Stimulated activated CD4-positive, alpha-beta T cell treated with anti-CD3 and anti-CD28 coated beads, Interleukin-2, amount 100 ng/mL, for 48 hours (primary cell): ENCODE data around the gene ZNF670.
"Not testable (repeated sequence)": the region's sequence is repeated elsewhere in the genome, so short reads cannot be mapped to it uniquely, and the experiment has no call there.

Source experiments
- DNase-seq, 2 donors: peaks; one replicate each; pipeline ENCODE4 v3.0.0-alpha.2; 2020

Gene ZNF670

GRCh38 chr1:247037511-247038320, 40.9 kb downstream of the ZNF670 start:
- DNase-seq = no peak

- not testable (repeated sequence) for DNase-seq
Observed at GRCh38 chr1:247032306-247032705, 46.3 kb downstream of the ZNF670 start.
